ENCODE results near the gene BEND5.
A peak's percentile ranks its signal among the peaks of the same experiment; 100 is the strongest.

BEND5 gene

DNA sequence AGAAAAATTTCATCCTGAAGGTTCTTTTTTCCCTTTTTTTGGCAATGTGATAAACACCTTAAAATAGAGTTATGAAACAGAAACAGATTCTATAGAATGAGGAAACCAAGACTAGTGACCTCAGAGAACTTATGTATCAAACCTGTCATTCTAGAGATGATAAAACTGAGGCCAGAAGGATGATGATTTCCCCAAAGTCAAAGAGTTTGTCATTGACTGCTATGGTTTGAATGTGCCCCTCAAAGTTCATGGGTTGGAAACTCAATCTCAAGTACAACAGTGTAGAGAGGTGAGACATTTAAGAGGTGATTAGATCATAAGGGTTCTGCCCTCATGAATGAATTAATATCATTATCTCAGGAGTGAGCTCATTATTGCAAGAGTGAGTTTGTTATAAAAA lies 13.7 kb upstream of the BEND5 start:
- H3K27me3 ChIP-seq (ENCODE audit: control insufficient read depth, insufficient read depth, low read length) = no peaks in the 10 kb centered on the region
- no peak overlapping the region for H3K27ac ChIP-seq (ENCODE audit: low read length)
- no peaks in the 10 kb centered on the region for H3K4me1 ChIP-seq (ENCODE audit: control insufficient read depth, low read depth, low read length)
- H3K9me3 ChIP-seq (ENCODE audit: control insufficient read depth, low read depth, low read length) = no peaks in the 10 kb centered on the region
- no peaks in the 10 kb centered on the region for H3K36me3 ChIP-seq (ENCODE audit: control insufficient read depth, low read depth, low read length)
- no peak overlapping the region for H3K9ac ChIP-seq (ENCODE audit: low read length)
- H3K4me3 ChIP-seq (ENCODE audit: low read length) = no peak overlapping the region

DNA sequence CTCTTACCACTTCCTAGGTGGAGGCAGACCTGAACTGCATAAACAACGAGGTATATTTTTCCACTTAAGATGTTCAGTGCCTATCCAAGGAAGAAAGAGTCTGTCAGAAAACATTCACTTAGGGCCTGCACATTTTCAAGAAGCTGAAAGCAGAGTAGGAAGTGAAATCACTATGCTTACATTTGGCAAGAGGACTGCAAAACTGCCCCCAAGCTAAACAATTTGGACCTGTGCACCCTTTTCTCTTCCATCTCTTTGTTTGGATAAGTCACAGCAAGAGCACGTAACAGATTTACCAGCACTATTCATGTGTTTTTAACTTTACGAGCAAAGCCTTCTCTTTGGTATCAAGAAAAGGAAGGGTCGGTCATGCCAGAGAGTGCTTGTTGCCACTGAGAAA lies 13.2 kb upstream of the BEND5 start:
- Histone ChIP-seq H3K9me3 (ENCODE audit: control insufficient read depth, low read depth, low read length) (no peaks in the 10 kb centered on the region), H3K27ac (ENCODE audit: low read length) (no peak overlapping the region), H3K36me3 (ENCODE audit: control insufficient read depth, low read depth, low read length) (no peaks in the 10 kb centered on the region), H3K4me3 (ENCODE audit: low read length) (no peak overlapping the region), H3K4me1 (ENCODE audit: control insufficient read depth, low read depth, low read length) (no peaks in the 10 kb centered on the region), H3K27me3 (ENCODE audit: control insufficient read depth, insufficient read depth, low read length) (no peaks in the 10 kb centered on the region), H3K9ac (ENCODE audit: low read length) (no peak overlapping the region)

DNA sequence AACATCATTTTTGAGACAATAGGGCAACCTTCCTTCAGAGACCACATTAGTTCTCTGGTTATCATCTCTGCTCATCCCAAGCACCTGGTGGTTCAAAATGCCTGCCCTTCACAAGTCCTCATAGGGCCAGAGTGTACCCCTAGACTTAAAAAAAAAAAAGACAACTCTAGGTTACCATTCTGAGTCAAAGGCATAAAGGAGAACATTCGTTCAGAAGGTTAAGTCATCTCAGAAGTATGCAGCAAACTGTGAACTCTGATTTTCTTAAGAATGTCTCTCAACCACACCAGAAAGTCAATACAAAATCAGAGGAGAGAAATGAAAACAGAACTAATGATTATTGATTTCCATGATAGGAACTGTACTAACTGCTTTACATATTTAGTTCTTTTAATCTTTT lies 9.2 kb upstream of the BEND5 start:
- no peaks in the 10 kb centered on the region for H3K27me3 ChIP-seq (ENCODE audit: control insufficient read depth, insufficient read depth, low read length)
- H3K9me3 ChIP-seq (ENCODE audit: control insufficient read depth, low read depth, low read length) = no peaks in the 10 kb centered on the region
- no peaks in the 10 kb centered on the region for H3K4me1 ChIP-seq (ENCODE audit: control insufficient read depth, low read depth, low read length)
- no peak overlapping the region for H3K4me3 ChIP-seq (ENCODE audit: low read length)
- no peaks in the 10 kb centered on the region for H3K36me3 ChIP-seq (ENCODE audit: control insufficient read depth, low read depth, low read length)
- H3K9ac ChIP-seq (ENCODE audit: low read length) = no peak overlapping the region
- no peak overlapping the region for H3K27ac ChIP-seq (ENCODE audit: low read length)

DNA sequence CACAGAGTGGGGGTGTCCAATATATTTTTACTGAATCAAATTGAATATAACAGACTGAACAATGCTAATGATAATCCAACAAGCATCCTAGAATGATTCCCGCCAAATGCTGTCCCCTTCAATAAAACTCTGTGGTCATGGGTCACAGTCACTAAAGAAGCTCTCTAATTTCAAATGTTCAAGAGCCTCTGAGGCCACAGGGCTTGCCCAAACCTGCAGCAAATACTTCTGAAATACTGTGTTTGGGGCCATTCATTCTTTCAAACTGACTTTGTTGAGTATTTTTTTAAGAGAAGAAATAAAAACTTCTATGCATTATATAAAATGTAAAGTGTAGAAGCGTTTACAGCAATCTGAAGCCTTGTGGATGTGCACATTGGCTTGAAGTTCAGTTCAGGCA lies 7.6 kb upstream of the BEND5 start:
- Histone ChIP-seq H3K9ac (ENCODE audit: low read length) (no peak overlapping the region), H3K4me3 (ENCODE audit: low read length) (no peak overlapping the region), H3K27ac (ENCODE audit: low read length) (no peak overlapping the region), H3K36me3 (ENCODE audit: control insufficient read depth, low read depth, low read length) (no peaks in the 10 kb centered on the region), H3K4me1 (ENCODE audit: control insufficient read depth, low read depth, low read length) (no peaks in the 10 kb centered on the region), H3K27me3 (ENCODE audit: control insufficient read depth, insufficient read depth, low read length) (no peaks in the 10 kb centered on the region), H3K9me3 (ENCODE audit: control insufficient read depth, low read depth, low read length) (no peaks in the 10 kb centered on the region)

DNA sequence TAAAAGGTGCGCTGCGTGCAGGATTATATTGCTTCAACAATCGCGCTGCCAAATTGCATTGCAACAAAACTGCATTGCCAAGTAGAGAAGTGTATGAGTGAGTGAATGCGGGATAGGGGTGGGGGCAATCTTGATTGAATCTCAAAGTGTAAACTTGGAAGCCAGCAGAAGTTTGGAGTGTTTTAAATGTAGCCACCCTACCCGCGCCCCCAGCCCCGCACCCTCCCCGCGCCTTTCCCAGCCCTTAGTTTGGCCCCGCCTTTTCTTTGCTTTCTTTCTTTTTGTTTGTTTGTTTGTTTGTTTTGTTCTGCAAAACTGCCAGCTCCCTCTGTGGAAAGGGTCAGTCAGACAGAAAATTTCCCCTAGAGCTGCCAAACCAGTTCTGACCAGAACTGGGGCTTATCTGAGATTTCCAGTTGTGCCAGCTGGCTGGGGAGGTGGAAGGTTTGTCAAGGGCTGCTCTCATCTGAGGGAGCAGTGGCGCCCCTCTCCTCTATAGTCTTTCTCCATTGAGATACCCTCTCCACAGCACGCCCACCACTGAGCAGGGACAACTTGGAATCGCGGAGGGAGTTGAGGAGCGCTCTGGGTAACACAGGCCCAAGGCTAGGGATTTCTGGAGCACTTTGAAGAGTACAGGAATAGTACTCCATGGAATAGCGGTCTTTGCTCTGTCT lies 666 bp upstream of the BEND5 start:
- Histone ChIP-seq H3K9ac (ENCODE audit: low read length) (peak overlapping the region; percentile 58), H3K4me3 (ENCODE audit: low read length) (peak overlapping the region; percentile 92)

DNA sequence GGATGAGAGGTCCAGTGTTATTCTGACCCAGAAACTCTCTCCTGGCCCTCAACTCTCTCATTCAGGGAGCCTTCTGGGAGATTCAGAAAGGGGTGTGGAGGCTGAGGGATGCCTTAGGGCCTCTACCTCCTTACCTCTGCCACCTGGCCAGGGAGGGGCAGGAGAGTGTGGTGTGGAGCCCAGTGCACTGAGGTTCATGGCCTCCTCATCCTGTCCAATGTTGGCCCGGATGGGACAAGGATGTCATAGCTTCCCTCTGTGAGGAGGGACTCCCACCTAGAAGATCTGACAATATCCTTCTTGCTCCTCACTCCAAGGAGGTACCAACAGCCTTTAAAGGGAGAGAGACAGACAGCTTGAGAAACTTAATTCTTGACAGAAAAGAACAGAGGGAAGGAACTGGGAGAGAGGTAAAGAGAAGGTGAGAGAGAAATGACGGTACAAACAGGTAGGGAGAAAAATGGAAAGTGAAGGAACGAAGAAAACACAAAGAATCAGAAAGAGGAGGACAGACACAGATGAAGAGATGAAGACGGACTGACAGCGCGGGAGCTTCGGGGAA lies 779 bp downstream of the BEND5 start:
- Histone ChIP-seq H3K9ac (ENCODE audit: low read length) (peak overlapping the region; percentile 56), H3K4me1 (ENCODE audit: control insufficient read depth, low read depth, low read length) (peaks cover 10% of the 10 kb centered on the region), H3K36me3 (ENCODE audit: control insufficient read depth, low read depth, low read length) (no peaks in the 10 kb centered on the region), H3K27me3 (ENCODE audit: control insufficient read depth, insufficient read depth, low read length) (peaks cover 7% of the 10 kb centered on the region), H3K27ac (ENCODE audit: low read length) (no peak overlapping the region), H3K9me3 (ENCODE audit: control insufficient read depth, low read depth, low read length) (no peaks in the 10 kb centered on the region), H3K4me3 (ENCODE audit: low read length) (peak overlapping the region; percentile 92)

More for the DNA sequence above, 666 bp upstream of the BEND5 start:
- H3K4me1 ChIP-seq (ENCODE audit: control insufficient read depth, low read depth, low read length) = peaks cover 10% of the 10 kb centered on the region
- peaks cover 7% of the 10 kb centered on the region for H3K27me3 ChIP-seq (ENCODE audit: control insufficient read depth, insufficient read depth, low read length)
- H3K9me3 ChIP-seq (ENCODE audit: control insufficient read depth, low read depth, low read length) = no peaks in the 10 kb centered on the region
- H3K36me3 ChIP-seq (ENCODE audit: control insufficient read depth, low read depth, low read length) = no peaks in the 10 kb centered on the region
- no peak overlapping the region for H3K27ac ChIP-seq (ENCODE audit: low read length)

DNA sequence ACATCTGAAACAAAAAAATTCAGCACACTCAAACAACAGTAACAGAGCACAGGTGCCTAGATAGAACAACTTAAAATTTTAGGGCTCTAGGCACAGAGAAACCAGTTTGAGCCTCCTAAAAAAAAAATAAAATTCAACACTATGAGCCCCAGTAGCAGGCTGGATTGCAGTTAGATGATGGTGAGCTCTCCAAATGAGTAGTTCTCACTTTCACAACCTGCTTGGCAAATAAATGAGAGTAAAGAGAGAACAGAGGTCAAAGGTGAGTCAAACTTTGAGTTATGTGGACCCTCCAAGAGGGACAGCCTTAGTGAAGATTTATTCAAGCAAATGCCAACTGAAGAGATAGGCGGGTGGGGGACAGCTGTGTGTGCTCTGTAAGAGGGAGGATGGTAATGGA lies 3.6 kb downstream of the BEND5 start:
- H3K9me3 ChIP-seq (ENCODE audit: control insufficient read depth, low read depth, low read length) = no peaks in the 10 kb centered on the region
- no peaks in the 10 kb centered on the region for H3K36me3 ChIP-seq (ENCODE audit: control insufficient read depth, low read depth, low read length)
- peaks cover 10% of the 10 kb centered on the region for H3K4me1 ChIP-seq (ENCODE audit: control insufficient read depth, low read depth, low read length)
- H3K27me3 ChIP-seq (ENCODE audit: control insufficient read depth, insufficient read depth, low read length) = peaks cover 5% of the 10 kb centered on the region
- no peak overlapping the region for H3K27ac ChIP-seq (ENCODE audit: low read length)
- no peak overlapping the region for H3K9ac ChIP-seq (ENCODE audit: low read length)
- no peak overlapping the region for H3K4me3 ChIP-seq (ENCODE audit: low read length)

DNA sequence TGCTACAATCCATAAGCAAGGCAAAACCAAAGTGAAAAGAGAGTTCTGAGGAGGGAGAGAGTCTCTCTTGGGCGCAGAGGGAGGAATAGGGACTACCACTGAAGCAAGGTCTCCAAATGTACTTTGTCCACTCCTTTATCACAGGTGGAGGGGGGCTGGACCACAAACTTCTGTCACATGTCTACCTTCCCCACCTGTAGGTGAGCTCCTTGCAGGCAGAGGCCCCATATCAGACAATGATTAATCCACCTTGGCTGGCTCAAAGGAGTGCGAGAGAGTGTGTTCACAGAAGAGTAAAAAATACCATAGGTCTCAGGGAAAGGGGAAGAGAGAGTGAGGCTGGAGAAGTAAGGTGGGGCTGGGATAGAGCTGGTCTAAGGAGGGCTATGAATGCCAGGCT lies 4.5 kb downstream of the BEND5 start:
- Histone ChIP-seq H3K36me3 (ENCODE audit: control insufficient read depth, low read depth, low read length) (no peaks in the 10 kb centered on the region), H3K4me3 (ENCODE audit: low read length) (no peak overlapping the region), H3K4me1 (ENCODE audit: control insufficient read depth, low read depth, low read length) (peaks cover 5% of the 10 kb centered on the region), H3K27ac (ENCODE audit: low read length) (no peak overlapping the region), H3K27me3 (ENCODE audit: control insufficient read depth, insufficient read depth, low read length) (no peaks in the 10 kb centered on the region), H3K9me3 (ENCODE audit: control insufficient read depth, low read depth, low read length) (no peaks in the 10 kb centered on the region), H3K9ac (ENCODE audit: low read length) (no peak overlapping the region)

DNA sequence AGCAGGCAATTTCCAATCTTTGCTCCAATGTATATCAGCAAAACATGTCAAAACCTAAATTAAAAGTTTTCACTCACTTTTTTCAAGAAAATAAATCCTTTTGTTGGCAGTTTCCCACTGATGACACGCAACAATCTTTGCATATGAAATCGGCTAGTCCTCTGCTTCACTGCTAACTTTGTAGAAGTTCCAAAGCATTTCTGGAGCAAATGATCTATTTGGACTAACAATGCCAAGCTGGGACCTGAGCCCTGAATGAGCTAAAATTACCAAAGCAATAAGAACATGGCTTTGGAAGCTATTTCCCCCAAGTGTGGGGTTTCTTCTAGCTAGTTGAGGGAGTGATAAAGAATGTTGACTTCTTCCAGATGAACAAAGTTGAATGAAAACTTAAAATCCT lies 5.1 kb downstream of the BEND5 start:
- no peak overlapping the region for H3K4me3 ChIP-seq (ENCODE audit: low read length)
- no peaks in the 10 kb centered on the region for H3K27me3 ChIP-seq (ENCODE audit: control insufficient read depth, insufficient read depth, low read length)
- no peak overlapping the region for H3K9ac ChIP-seq (ENCODE audit: low read length)
- H3K36me3 ChIP-seq (ENCODE audit: control insufficient read depth, low read depth, low read length) = no peaks in the 10 kb centered on the region
- H3K4me1 ChIP-seq (ENCODE audit: control insufficient read depth, low read depth, low read length) = peaks cover 5% of the 10 kb centered on the region
- H3K27ac ChIP-seq (ENCODE audit: low read length) = no peak overlapping the region
- H3K9me3 ChIP-seq (ENCODE audit: control insufficient read depth, low read depth, low read length) = no peaks in the 10 kb centered on the region

DNA sequence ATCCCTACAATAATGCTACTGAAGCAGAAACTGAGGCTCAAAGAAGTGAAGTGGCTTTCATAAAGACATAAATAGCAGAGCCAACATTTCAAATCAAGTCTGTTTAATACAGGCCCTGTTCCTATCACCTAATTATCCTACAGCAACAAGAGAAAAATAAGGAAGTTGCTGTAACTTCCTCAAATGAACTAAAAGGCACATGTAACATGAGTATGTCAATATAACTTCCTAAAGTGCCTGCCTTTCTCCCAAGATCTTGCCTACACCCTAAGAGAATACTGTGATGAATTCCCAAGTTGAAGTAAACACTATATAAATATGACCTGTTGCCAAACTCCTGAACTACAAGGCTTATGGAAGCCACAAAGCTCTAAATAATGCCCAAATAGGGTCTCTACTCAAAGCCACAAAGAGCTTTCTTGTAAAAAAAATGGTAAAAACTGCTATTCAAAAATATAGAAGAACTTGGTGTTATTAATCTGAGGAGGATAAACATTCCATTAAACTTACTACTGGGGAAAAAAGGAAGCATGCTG lies 8.6 kb downstream of the BEND5 start:
- no peak overlapping the region for H3K9ac ChIP-seq (ENCODE audit: low read length)
- H3K4me3 ChIP-seq (ENCODE audit: low read length) = no peak overlapping the region
- no peaks in the 10 kb centered on the region for H3K36me3 ChIP-seq (ENCODE audit: control insufficient read depth, low read depth, low read length)
- no peak overlapping the region for H3K27ac ChIP-seq (ENCODE audit: low read length)
- no peaks in the 10 kb centered on the region for H3K9me3 ChIP-seq (ENCODE audit: control insufficient read depth, low read depth, low read length)
- H3K4me1 ChIP-seq (ENCODE audit: control insufficient read depth, low read depth, low read length) = no peaks in the 10 kb centered on the region
- H3K27me3 ChIP-seq (ENCODE audit: control insufficient read depth, insufficient read depth, low read length) = no peaks in the 10 kb centered on the region

DNA sequence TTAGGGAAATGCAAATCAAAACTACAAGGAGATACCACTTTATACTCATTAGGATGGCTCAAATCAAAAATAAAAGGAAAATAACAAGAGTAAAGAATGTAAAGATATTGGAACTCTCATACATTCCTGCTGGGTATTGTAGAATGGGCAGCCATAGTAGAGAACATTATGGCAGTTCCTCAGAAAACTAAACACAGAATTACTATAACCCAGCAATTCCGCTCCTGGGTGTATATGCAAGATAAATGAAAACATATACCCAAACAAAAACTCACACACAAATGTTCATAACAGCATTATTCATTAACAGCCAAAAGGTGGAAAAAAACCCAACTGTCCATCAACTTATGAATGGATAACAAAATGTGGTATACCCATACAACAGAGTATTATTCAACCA lies 11.4 kb downstream of the BEND5 start:
- H3K27me3 ChIP-seq (ENCODE audit: control insufficient read depth, insufficient read depth, low read length) = no peaks in the 10 kb centered on the region
- no peaks in the 10 kb centered on the region for H3K9me3 ChIP-seq (ENCODE audit: control insufficient read depth, low read depth, low read length)
- no peak overlapping the region for H3K4me3 ChIP-seq (ENCODE audit: low read length)
- no peak overlapping the region for H3K27ac ChIP-seq (ENCODE audit: low read length)
- H3K9ac ChIP-seq (ENCODE audit: low read length) = no peak overlapping the region
- H3K4me1 ChIP-seq (ENCODE audit: control insufficient read depth, low read depth, low read length) = no peaks in the 10 kb centered on the region
- peaks cover 4% of the 10 kb centered on the region for H3K36me3 ChIP-seq (ENCODE audit: control insufficient read depth, low read depth, low read length)

DNA sequence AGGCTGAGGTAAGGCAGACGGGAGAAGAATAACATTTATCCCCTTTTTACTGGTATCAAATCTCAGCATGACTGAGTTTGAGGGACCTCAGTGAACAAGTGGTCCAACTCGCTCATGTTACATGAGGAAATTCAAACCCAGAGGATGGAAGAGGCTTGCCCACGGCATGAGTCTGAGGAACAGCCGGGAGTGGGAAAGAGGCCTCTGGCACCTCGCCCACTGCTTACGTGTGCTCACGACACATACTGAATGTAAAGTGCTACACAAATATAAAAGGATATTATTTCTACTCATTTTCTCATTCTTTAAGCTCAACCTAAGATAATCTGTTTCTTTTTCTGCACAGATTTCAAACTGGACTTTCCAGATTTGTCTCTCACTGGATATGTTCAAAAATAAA lies 14.7 kb downstream of the BEND5 start:
- no peaks in the 10 kb centered on the region for H3K27me3 ChIP-seq (ENCODE audit: control insufficient read depth, insufficient read depth, low read length)
- H3K36me3 ChIP-seq (ENCODE audit: control insufficient read depth, low read depth, low read length) = peaks cover 16% of the 10 kb centered on the region
- no peaks in the 10 kb centered on the region for H3K9me3 ChIP-seq (ENCODE audit: control insufficient read depth, low read depth, low read length)
- no peak overlapping the region for H3K9ac ChIP-seq (ENCODE audit: low read length)
- no peaks in the 10 kb centered on the region for H3K4me1 ChIP-seq (ENCODE audit: control insufficient read depth, low read depth, low read length)
- H3K27ac ChIP-seq (ENCODE audit: low read length) = no peak overlapping the region
- no peak overlapping the region for H3K4me3 ChIP-seq (ENCODE audit: low read length)

All from iPS-18a (cell line).